ENCODE measurements around the gene TRAF3IP3.

The TRAF3IP3 gene

DNA sequence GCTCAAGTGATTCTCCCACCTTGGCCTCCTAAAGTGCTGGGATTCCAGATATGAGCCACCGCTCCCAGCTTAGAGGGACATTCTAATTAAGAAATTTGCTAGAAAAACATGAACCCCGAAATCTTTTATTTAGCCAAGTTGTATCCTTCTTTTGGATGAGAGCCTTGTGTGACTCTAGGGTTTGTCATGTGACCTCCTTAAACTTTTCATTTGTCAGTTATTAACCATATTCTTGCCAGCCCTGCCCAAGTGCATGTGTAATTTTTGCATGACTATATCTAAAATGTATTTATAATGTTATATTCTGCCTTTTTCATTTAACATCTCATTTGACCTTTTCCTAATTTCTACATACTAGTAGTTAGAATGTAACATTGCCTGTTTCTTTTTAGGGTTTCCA lies 73.9 kb downstream of the TRAF3IP3 start:
- Histone ChIP-seq H3K36me3 (ENCODE audit: insufficient read depth, insufficient read length, low read length) (peaks cover 52% of the 10 kb centered on the region), H3K9ac (ENCODE audit: insufficient read length, low read depth) (no peak overlapping the region), H3K4me3 (ENCODE audit: insufficient read length, low read depth) (no peak overlapping the region), H3K9me3 (ENCODE audit: insufficient read depth, low read length) (no peaks in the 10 kb centered on the region), H3K4me1 (ENCODE audit: insufficient read depth, insufficient read length) (no peaks in the 10 kb centered on the region), H3K27me3 (ENCODE audit: insufficient read depth, insufficient read length) (no peaks in the 10 kb centered on the region)
- TF ChIP-seq YY1 (IDR thresholded peaks at IDR 0.05; ENCODE audit: insufficient read depth, insufficient read length) (no peak), ZNF274 (IDR thresholded peaks at IDR 0.05; ENCODE audit: low read depth, low read length) (no peak), SUZ12 (IDR thresholded peaks at IDR 0.05; ENCODE audit: extremely low read depth, insufficient read depth, insufficient read length) (no peak)
- DNase-seq (ENCODE audit: low read depth, low spot score) = no peak

- Histone ChIP-seq H3K9me3 (ENCODE audit: insufficient read depth, low read length) (no peaks in the 10 kb centered on the region), H3K4me1 (ENCODE audit: insufficient read depth, insufficient read length) (no peaks in the 10 kb centered on the region), H3K9ac (ENCODE audit: insufficient read length, low read depth) (no peak overlapping the region), H3K27me3 (ENCODE audit: insufficient read depth, insufficient read length) (no peaks in the 10 kb centered on the region), H3K4me3 (ENCODE audit: insufficient read length, low read depth) (no peak overlapping the region), H3K36me3 (ENCODE audit: insufficient read depth, insufficient read length, low read length) (peaks cover 62% of the 10 kb centered on the region)
- TF ChIP-seq YY1 (IDR thresholded peaks at IDR 0.05; ENCODE audit: insufficient read depth, insufficient read length) = no peak
- no peak for TF ChIP-seq ZNF274 (IDR thresholded peaks at IDR 0.05; ENCODE audit: low read depth, low read length)
- TF ChIP-seq SUZ12 (IDR thresholded peaks at IDR 0.05; ENCODE audit: extremely low read depth, insufficient read depth, insufficient read length) = no peak
- DNase-seq (ENCODE audit: low read depth, low spot score) = no peak
Observed at GRCh38 chr1:209830722-209831121, 74.9 kb downstream of the TRAF3IP3 start.

DNA sequence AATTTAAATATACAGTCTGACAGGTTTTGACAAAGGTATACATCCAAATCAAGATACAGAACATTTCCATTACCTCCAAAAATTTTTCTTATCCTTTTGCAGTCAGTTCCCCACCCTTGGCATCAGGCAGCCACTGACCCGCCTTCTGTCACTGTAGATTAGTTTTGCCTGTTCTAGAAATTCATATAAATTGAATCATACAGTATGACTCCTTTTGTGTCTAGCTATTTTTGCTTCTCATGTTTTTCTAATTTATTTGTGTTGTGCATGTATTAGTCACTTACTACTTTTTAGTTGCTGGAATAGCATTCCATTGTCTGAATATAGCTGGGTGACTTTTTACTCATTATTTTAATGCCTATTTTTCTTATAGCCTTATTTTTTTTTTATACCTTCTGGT lies 75.8 kb downstream of the TRAF3IP3 start:
- Histone ChIP-seq H3K27me3 (ENCODE audit: insufficient read depth, insufficient read length) (no peaks in the 10 kb centered on the region), H3K36me3 (ENCODE audit: insufficient read depth, insufficient read length, low read length) (peaks cover 71% of the 10 kb centered on the region), H3K9ac (ENCODE audit: insufficient read length, low read depth) (no peak overlapping the region), H3K4me1 (ENCODE audit: insufficient read depth, insufficient read length) (no peaks in the 10 kb centered on the region), H3K9me3 (ENCODE audit: insufficient read depth, low read length) (no peaks in the 10 kb centered on the region), H3K4me3 (ENCODE audit: insufficient read length, low read depth) (no peak overlapping the region)
- no peak for DNase-seq (ENCODE audit: low read depth, low spot score)
- TF ChIP-seq SUZ12 (IDR thresholded peaks at IDR 0.05; ENCODE audit: extremely low read depth, insufficient read depth, insufficient read length) = no peak
- no peak for TF ChIP-seq ZNF274 (IDR thresholded peaks at IDR 0.05; ENCODE audit: low read depth, low read length)
- TF ChIP-seq YY1 (IDR thresholded peaks at IDR 0.05; ENCODE audit: insufficient read depth, insufficient read length) = no peak
